ENCODE results near the gene EXO1.

The EXO1 gene

GRCh38 chr1:241895013-241895412 lies 47.0 kb downstream of the EXO1 start:
- DNase-seq = no peak

GRCh38 chr1:241896670-241896962 lies 48.6 kb downstream of the EXO1 start:
- no peak for DNase-seq

- DNase-seq = no peak
These were observed 51.2 kb downstream of the EXO1 start for GRCh38 chr1:241899210-241899609.

- DNase-seq = no peak
These were observed 52.4 kb downstream of the EXO1 start for GRCh38 chr1:241900381-241900780.

GRCh38 chr1:241902391-241903065 lies 54.5 kb downstream of the EXO1 start:
- no peak for DNase-seq

- DNase-seq = no peak
These were observed 68.2 kb downstream of the EXO1 start for GRCh38 chr1:241916196-241916595.

- no peak for DNase-seq
These were observed 69.5 kb downstream of the EXO1 start for GRCh38 chr1:241917487-241917886.

GRCh38 chr1:241918879-241919278 lies 70.9 kb downstream of the EXO1 start:
- DNase-seq = no peak

GRCh38 chr1:241924080-241924808 lies 76.2 kb downstream of the EXO1 start:
- no peak for DNase-seq

GRCh38 chr1:241926141-241926540 lies 78.1 kb downstream of the EXO1 start:
- DNase-seq = no peak

- DNase-seq = no peak
These were observed 79.3 kb downstream of the EXO1 start for GRCh38 chr1:241927321-241927720.

GRCh38 chr1:241932845-241933244 lies 84.8 kb downstream of the EXO1 start:
- no peak for DNase-seq

- DNase-seq = peak; percentile 24
These were observed 86.3 kb downstream of the EXO1 start for GRCh38 chr1:241934201-241934848.

- no peak for DNase-seq
These were observed 86.9 kb downstream of the EXO1 start for GRCh38 chr1:241934866-241935265.

Data from NCI-H1092 (cell line).